ENCODE results near the gene RNF41.

RNF41 gene

DNA sequence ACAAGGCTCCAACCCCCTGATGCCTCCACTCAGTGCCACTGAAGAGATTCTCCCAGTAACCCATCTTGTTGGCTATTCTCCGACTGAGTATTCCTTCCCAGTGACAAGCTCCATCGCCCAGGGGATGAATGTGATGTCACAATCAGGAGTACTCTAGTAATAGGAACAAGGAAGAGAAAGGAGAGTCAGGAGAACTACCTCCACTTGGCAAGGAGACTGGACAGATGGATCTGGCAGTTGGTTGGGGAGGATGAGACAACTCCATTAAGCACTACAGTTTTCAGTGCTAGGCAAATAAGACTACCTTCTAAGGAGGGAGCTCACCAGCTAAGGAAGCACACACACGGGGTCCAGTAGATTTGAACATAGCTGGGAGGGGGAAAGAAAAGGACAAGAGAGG, 5.3 kb downstream of the RNF41 start:
- TF ChIP-seq, protein P1, sequence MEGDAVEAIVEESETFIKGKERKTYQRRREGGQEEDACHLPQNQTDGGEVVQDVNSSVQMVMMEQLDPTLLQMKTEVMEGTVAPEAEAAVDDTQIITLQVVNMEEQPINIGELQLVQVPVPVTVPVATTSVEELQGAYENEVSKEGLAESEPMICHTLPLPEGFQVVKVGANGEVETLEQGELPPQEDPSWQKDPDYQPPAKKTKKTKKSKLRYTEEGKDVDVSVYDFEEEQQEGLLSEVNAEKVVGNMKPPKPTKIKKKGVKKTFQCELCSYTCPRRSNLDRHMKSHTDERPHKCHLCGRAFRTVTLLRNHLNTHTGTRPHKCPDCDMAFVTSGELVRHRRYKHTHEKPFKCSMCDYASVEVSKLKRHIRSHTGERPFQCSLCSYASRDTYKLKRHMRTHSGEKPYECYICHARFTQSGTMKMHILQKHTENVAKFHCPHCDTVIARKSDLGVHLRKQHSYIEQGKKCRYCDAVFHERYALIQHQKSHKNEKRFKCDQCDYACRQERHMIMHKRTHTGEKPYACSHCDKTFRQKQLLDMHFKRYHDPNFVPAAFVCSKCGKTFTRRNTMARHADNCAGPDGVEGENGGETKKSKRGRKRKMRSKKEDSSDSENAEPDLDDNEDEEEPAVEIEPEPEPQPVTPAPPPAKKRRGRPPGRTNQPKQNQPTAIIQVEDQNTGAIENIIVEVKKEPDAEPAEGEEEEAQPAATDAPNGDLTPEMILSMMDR (IDR thresholded peaks at IDR 0.05; ENCODE audit: control insufficient read depth, extremely low read depth, insufficient read depth) = no peak
- DNase-seq (ENCODE audit: low read depth) = peak; percentile 67

DNA sequence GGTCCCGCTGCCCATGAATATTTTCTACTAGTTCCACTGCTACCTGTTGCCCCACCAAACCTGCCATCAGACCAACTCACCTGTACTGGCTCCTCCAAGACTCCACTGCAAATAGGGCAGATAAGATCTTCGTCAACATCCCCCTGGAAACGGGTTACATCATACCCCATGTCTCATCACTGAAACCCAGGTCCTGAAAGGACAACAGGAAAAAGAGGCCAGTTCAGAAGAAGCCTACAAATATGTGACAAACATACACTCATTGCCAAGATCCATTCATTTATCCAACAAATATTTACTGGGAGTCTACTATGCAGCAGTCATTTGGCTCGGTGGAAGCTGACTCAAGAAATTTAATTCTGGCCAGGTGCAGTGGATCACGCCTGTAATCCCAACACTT, 7.8 kb downstream of the RNF41 start:
- TF ChIP-seq, protein P1 (IDR thresholded peaks at IDR 0.05; ENCODE audit: control insufficient read depth, extremely low read depth, insufficient read depth) = no peak

More for the DNA sequence above, 5.3 kb downstream of the RNF41 start:
- H3K4me3 ChIP-seq (ENCODE audit: low read depth, low read length) = no peak overlapping the region

DNA sequence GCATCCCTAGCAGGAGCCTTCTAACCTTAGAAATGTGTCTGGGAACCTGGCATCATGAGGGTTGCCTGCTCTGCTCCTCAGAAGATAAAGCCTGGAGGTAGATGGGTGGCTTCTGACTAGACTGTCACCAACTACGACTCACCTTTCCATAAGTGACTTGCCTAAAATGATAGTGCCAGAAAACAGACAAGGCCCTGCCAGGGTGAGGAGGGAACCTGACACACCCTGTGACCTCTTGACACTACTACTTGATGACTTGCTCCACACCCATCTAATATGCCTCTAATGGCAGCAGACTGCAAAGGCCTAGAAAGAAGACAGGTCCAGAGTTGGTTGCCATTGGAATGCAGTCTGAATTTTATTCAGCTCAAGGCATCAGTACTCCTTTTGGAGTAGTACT, 9.4 kb downstream of the RNF41 start:
- TF ChIP-seq, protein P1 (IDR thresholded peaks at IDR 0.05; ENCODE audit: control insufficient read depth, extremely low read depth, insufficient read depth) = no peak
- H3K4me3 ChIP-seq (ENCODE audit: low read depth, low read length) = no peak overlapping the region

More for the DNA sequence above, 7.8 kb downstream of the RNF41 start:
- DNase-seq (ENCODE audit: low read depth) = peak; percentile 71
- H3K4me3 ChIP-seq (ENCODE audit: low read depth, low read length) = no peak overlapping the region

DNA sequence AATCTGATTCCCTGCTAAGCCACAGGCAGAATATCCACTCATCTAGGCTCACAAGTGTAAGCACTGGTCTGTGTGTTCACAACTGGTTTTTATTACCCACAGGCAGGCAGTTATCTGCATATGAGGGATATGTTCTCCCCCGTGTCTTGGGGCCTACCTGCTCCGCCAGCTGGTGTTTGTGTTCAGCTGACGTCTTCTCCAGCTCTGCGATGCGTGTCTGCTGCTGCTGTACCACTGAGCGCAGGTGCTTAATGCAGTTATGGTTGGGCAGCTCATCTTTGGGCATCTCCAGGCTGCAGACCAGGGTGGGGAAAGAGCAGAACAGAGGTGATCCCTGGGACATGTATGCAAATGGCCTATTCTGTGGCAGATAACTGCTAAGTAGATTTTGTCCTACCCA, 13.7 kb downstream of the RNF41 start:
- DNase-seq (ENCODE audit: low read depth) = no peak
- H3K4me3 ChIP-seq (ENCODE audit: low read depth, low read length) = no peak overlapping the region
- TF ChIP-seq, protein P1 (IDR thresholded peaks at IDR 0.05; ENCODE audit: control insufficient read depth, extremely low read depth, insufficient read depth) = no peak

More for the DNA sequence above, 9.4 kb downstream of the RNF41 start:
- no peak for DNase-seq (ENCODE audit: low read depth)

DNA sequence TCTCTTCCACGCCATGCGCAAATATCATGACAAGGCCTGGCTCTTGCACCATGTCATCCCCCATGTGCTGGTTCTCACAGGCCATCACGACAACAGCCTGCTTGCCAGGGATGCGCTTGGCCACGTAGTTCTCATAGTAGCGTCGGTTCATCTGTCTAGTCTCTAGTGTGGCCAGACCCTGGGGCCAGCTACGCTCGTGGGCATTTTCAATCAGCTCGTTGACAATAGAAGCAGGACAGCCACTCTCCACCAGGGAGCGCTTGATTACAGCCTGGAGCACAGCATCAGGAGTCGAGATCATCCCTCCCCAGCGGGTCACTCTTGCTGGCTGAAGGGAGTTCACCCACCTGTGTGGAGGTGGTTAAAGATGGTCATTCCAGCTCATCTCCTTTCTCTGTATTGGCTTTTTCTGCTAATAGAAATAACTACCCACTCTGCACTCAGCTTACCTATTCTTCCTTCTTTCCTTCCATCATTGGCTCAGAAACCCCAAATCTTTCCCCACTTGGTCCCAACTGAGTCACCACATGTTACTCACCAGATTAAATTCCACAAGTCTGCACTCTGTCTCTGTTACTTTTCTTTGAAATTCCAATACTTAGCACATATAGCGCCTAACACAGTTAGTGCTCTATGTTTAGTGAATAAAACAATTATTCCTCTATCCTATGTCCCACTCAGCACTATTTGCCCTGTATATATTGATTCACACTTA, 15.1 kb downstream of the RNF41 start:
- no peak for DNase-seq (ENCODE audit: low read depth)
- TF ChIP-seq, protein P1 (IDR thresholded peaks at IDR 0.05; ENCODE audit: control insufficient read depth, extremely low read depth, insufficient read depth) = peak; percentile 34
- no peak overlapping the region for H3K4me3 ChIP-seq (ENCODE audit: low read depth, low read length)

DNA sequence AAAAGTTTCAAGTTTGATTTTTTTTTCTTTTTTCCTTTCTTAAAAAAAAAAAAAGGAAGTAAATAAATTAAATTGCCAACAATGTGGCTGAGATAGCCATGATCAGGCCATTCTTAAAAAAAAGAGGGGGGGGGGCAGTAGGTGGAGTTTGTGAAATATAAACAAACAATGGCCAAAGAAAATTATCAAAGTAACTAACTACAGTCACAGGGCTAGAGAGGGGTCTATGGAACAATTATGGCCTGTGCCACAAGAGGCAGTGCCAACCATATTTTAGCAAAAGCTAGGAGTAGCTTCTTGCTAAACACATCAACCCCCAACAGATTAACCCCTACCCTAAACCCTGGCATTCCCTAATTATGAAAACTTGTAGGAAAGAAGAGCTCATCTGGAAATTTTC, 16.3 kb downstream of the RNF41 start:
- DNase-seq (ENCODE audit: low read depth) = no peak
- TF ChIP-seq, protein P1 (IDR thresholded peaks at IDR 0.05; ENCODE audit: control insufficient read depth, extremely low read depth, insufficient read depth) = no peak

DNA sequence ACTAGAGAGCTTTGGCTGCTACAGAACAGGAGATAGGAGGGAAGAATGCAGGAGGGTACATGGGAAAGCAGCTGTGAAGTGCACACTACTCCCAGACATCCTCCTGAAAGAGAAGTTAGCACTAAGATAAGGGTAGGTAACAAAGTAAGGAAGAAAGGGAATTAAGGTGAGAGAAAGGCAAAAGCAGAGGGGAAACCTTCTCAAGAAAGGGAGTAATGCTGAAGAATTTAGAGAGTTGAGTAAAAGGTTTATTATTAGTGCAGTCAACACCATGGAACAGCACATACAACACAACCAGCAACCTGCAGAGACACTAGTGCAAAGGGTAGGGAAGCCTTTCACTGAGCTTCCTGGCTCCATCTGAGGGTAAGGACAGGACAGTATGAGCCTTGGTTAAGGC, 17.4 kb downstream of the RNF41 start:
- TF ChIP-seq, protein P1 (IDR thresholded peaks at IDR 0.05; ENCODE audit: control insufficient read depth, extremely low read depth, insufficient read depth) = no peak
- DNase-seq (ENCODE audit: low read depth) = no peak
- no peak overlapping the region for H3K4me3 ChIP-seq (ENCODE audit: low read depth, low read length)

More for the DNA sequence above, 16.3 kb downstream of the RNF41 start:
- H3K4me3 ChIP-seq (ENCODE audit: low read depth, low read length) = no peak overlapping the region
